Measurements from ENCODE around the gene BNIP2.
"Not testable (repeated sequence)": the region's sequence is repeated elsewhere in the genome, so short reads cannot be mapped to it uniquely, and the experiment has no call there.

The BNIP2 gene, protein sequence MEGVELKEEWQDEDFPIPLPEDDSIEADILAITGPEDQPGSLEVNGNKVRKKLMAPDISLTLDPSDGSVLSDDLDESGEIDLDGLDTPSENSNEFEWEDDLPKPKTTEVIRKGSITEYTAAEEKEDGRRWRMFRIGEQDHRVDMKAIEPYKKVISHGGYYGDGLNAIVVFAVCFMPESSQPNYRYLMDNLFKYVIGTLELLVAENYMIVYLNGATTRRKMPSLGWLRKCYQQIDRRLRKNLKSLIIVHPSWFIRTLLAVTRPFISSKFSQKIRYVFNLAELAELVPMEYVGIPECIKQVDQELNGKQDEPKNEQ

DNA sequence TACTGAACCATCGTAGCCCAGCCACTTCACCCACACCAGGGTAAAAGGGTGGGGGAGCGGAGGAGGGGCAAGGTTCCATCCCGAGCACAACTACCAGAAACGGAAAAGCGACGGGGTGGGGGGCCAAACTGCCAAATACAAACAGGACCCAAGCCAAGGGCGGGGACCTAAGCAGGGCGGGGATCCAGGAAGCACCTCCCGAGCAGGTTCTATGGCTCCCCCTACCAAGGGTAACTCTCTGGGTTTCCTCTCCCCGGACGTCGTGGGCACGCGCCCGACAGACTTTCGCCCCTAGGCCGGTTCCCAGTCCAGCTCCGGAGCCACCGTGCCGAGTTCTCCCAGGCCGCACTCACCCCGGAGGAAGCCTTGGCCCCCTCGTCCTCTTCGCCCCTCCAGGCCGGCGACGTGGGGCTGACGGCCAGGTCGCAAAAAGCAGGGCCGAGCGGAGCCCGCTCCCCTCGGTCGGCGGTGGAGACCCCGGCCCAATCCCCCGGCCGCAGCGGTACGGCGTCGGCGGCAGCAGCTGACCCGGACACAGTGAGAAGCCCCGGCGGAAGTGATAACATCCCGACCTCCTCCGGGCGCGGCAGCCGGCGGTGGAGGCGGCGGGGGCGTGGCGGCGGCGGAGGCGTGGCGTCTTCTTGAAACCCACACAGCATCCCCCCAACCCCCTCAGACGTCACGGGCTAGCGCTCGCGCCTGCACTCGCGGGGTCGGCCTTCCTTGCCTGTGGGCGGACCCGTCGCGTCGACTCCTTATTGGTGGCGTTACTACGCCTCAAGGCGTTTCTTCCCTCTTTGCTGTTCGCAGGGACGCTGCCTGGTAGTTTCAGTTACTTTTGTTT is at the start of gene BNIP2:
BNIP2 (minus strand) TSS at position 539 of the 844 bp plus-strand sequence. CDS start 6,863 bp downstream, outside the sequence.
- DNase-seq (ENCODE audit: low spot score), result peak; percentile 100

DNA sequence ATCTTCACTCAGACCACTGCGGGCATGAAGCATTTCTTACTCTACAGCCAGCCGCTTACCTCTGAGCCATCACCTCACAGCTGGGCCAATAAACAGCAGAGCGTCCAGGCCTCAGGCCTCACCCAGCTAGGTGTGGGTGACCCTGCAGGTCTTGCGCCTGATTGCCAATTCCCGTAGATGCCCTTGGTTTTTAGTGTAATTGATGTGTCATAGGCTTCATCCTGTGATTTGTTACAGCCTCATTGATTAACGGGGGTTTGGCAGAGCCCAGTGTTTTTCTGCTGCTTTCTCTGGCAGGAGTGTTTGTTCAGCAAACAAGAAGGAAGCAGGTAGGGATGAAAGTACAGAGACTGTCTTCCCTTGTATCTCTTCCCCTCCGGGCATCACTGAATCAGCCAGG is 49.6 kb upstream of the BNIP2 start:
- no peak for DNase-seq (ENCODE audit: low spot score)

DNA sequence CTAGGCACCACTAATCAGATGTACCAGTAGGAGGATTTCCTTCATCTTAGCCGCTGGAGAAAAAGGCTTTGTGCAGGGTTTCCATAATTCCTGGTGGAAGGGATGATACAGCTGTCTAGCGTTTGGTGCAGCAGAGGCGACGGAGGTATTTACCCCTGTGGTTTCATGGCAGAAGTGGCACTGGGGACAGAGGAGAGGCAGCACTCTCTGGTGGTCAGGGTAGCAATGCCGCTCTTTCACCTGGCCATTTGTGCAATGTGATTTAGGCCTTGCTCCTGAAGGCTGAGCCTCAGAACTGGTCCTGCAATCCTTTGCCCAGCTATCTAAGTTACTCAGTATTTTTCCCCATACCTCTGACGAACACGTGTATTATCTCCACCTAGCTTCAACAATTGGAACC is 47.1 kb upstream of the BNIP2 start:
- no peak for DNase-seq (ENCODE audit: low spot score)

DNA sequence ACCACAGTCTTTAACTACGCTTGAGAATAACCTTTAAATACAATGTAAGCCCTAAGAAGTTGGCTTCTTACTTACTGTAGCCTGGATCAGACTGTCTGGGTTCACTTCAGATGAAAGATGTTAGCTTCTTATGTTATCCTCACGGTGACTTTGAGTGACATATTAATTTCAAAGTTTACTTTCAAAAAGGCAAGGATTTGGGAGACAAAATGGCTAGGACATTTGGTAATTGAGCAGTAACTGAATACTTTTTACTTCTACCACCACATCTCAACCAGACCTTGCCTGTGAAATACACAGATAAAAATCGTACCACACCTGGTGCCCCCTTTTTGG is 36.0 kb upstream of the BNIP2 start:
- DNase-seq (ENCODE audit: low spot score), result no peak

DNA sequence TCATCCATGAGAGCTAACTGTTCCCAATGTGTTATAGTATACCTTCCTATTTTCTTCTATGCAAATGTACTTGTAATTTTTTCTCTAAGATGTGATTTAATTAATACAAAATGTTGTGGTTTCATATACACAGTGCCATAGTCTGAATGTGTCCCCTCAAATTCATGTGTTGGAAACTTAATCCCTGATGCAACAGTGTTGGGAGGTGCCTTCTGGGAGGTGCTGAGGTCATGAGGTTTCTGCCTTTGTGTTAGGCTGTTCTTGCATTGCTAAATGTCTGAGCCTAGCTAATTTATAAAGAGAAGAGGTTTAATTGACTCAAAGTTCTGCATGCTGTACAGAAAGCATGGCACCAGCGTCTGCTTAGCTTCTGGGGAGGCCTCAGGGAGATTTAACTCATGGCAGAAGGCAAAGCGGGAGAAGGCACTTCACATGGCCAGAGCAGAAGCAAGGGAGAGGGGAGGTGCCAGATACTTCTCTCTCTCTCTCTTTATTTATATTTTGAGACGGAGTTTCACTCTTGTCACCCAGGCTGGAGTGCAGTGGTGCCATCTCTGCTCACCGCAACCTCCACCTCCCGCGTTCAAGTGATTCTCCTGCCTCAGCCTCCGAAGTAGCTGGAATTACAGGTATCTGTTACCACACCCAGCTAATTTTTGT is 34.7 kb upstream of the BNIP2 start:
- DNase-seq (ENCODE audit: low spot score), result no peak

DNA sequence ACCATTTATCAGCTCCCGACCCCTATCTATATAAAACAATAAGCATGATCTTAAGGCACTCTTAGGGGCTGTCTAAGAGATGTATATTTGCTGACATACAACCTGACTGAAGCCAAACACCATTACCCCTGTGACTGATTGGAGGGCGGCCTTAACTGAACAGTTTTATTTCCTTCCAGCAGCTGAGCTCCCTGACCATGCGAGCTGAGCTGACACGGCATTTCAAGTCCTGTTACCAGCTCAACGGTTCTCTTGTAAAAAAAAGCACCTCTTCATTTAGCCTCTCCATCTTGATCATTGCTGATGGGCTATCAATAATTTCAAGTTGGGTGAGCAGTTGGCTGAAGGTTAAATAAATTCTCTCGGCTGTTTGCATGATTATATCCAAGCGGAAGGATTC is 33.4 kb upstream of the BNIP2 start:
- no peak for DNase-seq (ENCODE audit: low spot score)

DNA sequence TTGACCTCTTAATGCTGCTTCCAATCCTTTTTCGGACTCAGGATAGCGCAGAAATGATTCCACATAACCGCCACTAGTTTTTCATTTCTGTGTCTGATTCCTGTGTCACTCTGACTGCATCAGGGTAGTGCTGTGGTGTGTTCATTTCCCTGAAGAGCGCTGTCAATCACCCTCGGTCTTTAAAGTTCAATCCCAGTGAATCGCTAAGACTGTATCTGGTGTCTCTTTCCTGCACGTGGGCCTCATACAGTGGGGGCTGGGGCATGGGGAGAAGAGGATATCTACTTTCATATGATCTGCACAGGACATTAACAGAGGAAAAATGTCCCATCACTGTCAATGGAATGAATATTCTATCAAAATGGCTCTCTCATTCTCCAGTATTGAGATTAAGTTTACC is 32.9 kb upstream of the BNIP2 start:
- no peak for DNase-seq (ENCODE audit: low spot score)

DNA sequence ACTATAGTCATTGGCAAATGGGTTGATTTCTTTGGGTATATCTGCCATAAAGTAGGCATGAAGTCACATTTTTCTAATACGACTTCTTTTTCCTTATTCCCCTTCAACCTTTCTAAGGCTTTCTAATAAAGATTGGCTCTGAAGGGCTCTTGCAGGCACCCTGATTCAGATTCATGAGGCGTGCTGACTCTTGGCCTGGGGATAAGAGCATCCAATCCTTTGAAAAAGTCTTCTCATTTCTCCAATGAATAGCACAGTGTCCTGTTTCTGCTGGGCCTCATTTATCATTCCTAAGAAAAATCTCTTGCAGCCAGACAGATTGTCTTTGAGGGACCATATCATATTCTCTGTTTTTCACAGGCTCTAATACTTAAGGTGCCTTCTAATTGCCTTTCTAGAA is 32.3 kb upstream of the BNIP2 start:
- DNase-seq (ENCODE audit: low spot score), result no peak

DNA sequence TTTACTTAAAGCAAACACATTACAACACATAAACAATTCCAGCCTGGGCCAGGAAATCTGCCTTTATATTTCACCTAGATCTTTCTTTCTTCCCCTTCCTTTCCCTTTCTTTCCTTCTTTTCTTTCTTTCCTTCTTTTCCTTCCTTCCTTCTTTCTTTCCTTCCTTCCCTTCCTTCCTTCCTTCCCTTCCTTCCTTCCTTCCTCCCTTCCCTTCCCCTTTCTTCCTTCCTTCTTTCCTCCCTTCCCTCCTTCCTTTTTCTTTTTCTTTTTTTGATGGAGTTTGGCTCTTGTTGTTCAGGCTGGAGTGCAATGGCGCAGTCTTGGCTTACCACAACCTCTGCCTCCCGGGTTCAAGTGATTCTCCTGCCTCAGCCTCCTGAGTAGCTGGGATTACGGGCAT is 24.1 kb upstream of the BNIP2 start:
- DNase-seq (ENCODE audit: low spot score), result no peak

DNA sequence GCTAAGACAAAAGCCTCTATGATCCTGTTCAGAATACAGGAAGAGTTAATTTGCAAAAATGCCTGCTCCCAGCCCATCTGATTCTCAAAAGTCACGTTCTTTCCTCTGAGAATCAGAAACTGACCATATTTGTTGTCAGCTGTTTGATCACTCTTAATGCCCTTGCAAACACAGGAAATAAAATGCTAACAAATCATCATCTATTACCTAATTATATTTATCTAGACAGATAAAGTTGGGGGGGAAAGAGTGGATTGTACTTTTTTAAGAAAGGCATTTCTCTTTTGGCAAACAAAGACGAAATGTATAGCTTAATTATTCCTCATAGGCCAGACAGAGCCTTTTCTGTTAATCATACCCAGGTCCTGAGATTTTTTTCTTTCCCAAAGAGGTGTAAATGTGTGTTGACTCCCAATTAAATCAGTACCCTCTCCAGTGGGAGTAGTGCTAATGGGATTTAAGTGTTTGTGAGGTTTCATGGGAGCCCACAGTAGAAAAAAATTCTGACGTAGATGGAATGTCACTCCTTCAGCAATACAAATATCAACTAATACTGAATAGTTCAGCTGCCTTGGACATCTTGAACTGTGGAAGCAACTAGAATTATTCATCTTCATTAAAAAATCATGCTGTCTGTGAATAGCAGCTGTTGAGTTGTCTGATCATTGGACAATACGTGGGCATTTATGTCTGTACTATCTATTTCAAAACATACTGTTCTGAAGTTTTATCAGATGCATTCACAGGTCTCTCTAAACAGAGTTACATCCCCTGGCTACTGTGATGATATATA is 22.5 kb upstream of the BNIP2 start:
- DNase-seq (ENCODE audit: low spot score), result no peak

DNA sequence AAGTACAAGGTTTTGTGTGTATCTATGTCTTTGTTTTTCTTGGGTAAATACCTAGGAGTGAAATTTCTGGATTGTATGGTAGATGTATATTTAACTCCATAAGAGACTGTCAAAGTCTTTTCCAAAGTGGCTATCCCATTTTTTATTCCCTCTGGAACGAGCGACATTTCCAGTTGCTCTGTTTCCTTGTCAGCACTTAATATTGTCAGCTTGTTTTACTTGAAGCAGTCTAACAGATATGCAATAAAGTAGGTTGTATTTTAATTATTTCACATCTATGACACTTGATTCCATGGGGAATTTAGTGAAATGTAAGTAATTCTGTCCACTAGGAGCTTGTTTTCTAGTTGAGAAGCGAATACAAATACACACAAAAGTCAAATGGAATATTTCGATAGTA is 18.5 kb upstream of the BNIP2 start:
- no peak for DNase-seq (ENCODE audit: low spot score)

DNA sequence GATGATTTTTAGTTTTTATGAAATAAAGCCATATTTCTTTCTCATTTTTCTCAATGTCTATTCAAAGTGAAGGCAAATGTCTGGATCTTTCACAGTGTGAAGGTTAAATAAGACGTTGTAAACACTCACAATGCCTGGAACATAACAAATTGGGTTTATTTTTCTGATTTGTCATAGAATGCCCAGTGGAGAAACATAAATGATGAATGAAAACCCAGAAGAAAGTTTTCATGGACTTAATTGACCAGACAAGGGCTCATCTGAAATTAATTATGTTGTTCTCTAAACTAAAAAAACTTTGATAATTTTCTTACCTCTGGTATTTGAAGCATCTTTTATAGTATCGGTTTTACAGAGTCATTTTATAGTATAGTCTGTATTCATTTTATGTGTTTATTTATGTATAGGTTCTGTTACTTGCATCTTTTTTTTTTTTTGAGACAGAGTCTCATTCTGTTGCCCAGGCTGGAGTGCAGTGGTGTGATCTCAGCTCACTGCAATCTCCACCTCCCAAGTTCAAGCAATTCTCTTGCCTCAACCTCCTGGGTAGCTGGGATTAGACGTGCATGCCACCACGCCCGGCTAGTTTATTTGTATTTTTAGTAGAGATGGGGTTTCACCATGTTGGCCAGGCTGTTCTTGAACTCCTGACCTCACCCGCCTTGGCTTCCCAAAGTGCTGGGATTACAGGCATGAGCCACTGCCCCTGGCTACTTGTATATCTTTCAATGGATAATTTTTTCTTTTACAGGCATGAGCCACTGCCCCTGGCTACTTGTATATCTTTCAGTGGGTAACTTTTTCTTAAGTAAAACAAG is 15.1 kb upstream of the BNIP2 start:
- DNase-seq (ENCODE audit: low spot score), result no peak

DNA sequence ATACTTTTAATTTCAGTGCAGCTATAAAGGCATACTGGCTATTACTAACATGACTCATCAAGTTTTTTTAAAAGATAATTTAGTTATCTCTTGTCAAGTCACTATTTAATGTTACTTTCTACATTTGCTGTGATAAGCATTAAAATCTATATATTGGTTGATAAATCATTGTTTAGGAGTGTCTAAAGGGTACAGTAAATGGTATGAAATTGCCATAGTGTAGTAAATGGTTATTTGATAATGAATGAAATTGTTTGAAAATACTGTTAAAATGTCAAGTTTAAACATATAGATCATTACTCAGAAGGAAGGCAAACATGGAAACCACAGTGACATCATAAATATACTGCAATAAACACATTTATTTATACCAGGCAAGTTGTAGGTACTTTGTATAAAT is 13.2 kb upstream of the BNIP2 start:
- DNase-seq (ENCODE audit: low spot score), result no peak

DNA sequence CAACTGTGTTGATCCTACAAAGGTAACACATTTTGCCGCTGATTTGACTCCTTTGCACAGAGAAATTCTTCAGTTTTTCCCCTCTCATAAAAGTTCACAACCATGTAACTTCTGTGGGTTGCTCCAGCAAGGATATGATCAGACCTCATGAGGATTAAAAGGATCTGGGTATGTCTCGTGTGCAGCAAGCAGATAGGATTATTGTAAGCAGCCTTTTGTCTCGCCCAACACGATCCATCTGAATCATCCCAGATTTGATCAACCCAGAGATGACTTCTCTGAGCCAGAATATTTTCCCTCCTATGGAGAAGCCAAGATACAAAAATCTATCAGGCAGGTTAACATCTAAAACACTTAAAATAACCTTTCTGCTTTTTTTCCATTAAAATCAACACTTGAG is 12.8 kb upstream of the BNIP2 start:
- no peak for DNase-seq (ENCODE audit: low spot score)

DNA sequence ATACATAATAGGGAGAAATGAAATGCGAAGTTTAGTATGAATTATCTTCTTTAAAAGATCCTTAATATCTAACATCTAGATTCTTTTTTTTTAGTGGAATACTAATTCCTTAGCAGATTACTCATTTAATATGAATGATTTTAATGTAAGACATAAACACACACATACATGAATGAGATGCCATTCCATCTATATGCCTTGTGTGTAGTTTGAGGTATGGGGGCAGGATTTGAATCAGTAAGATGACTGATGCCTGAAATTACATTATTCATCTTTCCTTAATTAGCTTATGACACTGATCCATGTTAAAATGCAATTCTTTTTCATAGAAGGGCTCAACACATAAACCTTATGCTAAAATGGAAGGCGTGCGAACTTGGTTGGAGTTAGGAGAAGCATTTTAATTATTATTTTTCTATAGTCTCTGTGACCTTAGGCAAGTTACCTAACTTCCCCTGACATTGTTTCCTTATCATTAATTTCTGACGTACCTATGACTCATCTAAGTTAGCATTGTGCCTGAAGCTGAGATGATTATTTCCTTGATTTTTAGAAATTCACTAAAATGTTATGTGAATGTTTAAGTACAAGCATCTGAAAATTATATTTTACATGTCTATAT is 10.8 kb upstream of the BNIP2 start:
- no peak for DNase-seq (ENCODE audit: low spot score)

DNA sequence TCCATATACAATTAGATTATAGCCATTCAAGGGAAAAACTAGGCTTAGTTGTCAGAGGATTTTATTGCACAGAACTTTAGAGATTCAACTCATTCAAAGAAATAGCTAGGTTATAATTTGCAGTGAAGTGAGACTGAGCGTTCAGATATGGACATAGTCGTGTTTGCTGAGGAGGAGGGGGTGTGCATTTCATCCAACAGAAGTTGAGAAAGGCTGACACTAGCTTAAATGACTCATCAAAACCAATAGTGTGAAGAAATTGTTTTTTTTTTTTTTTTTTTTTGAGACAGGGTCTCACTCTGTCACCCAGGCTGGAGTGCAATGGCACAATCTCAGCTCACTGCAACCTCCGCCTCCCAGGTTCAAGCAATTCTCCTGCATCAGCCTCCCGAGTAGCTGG is 8.9 kb upstream of the BNIP2 start:
- DNase-seq (ENCODE audit: low spot score), result not testable (repeated sequence)

DNA sequence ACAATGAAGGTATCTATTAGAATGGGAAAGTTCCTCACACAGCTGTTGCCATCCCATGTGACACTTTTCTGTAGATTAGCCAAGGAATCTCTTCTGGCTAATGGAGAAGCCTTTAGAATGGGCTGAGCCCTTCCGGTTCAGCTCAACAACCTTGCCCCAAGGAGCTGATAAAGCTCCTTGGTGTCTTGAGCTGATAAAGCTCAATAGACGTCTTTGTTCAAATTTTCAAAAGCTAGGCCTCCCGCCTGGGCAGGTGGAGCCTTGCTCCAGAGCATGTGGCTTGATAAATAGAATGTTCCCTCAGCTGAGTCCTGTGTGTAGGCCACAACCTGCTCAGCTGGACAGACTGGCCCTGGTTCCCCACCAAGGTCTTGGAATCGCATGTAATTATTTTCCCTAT is 7.2 kb upstream of the BNIP2 start:
- no peak for DNase-seq (ENCODE audit: low spot score)

DNA sequence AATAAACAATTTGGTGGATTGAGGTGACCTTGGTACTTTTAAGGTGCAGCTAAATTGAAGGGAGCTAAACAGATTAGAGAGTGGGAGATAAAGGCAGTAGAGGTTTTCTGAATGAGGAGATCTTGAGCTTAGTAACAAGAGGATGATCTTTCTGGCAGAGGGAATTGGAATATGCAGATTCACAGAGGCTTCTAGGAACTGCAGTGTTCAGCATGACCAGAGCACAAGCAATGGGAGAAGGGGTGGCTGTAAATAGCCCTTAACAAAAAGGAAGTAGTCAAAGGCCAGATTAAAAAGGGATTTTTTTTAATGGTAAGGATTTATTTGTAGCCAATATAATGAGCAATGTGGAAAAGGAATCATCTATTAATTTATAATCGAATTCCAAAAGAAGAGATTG is 5.7 kb upstream of the BNIP2 start:
- DNase-seq (ENCODE audit: low spot score), result no peak

DNA sequence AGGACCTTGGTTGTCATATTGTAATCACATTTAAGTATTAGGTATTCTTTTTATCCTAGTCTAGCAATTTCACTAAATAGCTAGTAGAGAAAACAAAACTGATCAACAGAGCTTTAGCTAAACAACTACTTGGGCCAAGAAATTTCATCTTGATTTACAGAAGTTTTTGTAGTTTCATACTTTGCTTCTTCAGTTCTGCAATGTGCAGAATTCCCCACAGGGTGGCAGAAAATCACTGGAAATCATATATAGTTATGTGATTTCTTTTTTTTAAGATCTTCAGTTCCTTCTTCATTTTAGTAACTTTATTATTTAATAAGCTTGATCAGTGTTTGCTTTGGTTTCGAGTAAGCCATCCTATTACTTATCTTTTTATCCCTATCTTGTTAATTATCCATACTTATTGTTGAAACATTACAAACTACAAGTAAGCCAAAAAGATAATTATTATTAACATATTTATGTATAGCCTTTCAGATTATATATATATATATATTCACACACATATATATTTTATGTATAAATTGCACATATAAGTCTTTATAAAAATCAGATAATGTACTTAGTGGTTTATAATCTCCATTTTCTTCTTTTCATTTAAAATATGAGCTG is 2.2 kb upstream of the BNIP2 start:
- no peak for DNase-seq (ENCODE audit: low spot score)

DNA sequence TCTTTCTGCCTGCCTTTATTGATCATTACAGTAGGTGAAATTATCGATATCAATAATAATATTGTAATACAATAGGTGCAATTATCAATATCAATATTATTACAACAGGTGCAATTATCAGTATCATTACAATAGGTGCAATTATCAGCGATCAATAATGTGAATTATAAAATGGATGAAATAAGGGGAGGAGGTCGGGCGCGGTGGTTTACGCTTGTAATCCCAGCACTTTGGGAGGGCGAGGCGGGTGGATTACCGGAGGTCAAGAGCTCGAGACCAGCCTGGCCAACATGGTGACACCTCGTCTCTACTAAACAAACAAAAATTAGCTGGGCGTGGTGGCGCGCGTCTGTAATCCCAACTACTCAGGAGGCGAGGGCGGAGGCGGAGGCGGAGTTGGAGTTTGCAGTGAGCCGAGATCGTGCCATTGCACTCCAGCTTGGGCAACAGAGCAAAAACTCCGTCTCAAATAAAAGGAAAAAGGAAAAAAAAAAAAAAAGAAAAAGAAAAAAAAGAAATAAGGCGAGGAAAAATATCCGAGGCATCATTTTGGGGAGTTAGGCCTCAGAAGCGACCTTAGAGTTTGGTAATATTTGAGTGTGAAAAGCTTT is 611 bp upstream of the BNIP2 start:
- DNase-seq (ENCODE audit: low spot score), result peak; percentile 76

Measured in left forelimb (tissue), 1 donor.